ENCODE measurements around the gene PAXX.

Gene PAXX

GRCh38 chr9:137016436-137016835, 24.2 kb downstream of the PAXX start:
- no peak for TF ChIP-seq REST (IDR thresholded peaks at IDR 0.05; ENCODE audit: insufficient replicate concordance, low read depth)
- TF ChIP-seq CTCF (IDR thresholded peaks at IDR 0.05; ENCODE audit: insufficient read depth, low read length): no peak
- TF ChIP-seq GABPA (IDR thresholded peaks at IDR 0.05; ENCODE audit: low read depth): no peak
- TF ChIP-seq POLR2AphosphoS5 (IDR thresholded peaks at IDR 0.05; ENCODE audit: low read depth): no peak
- TF ChIP-seq SPI1 (IDR thresholded peaks at IDR 0.05; ENCODE audit: borderline replicate concordance, low read depth): no peak
- H3K27me3 ChIP-seq (ENCODE audit: insufficient read depth, poor library complexity, severe bottlenecking): no peaks in the 10 kb centered on the region
- H3K4me3 ChIP-seq (replicated peaks; ENCODE audit: insufficient read depth, low read length): no peak overlapping the region
- DNase-seq (ENCODE audit: low read depth in 1 of 2, low spot score in 1 of 2): no peak
- H3K27ac ChIP-seq (replicated peaks): no peak overlapping the region

GRCh38 chr9:137017071-137017470, 24.8 kb downstream of the PAXX start:
- Histone ChIP-seq H3K27me3 (ENCODE audit: insufficient read depth, poor library complexity, severe bottlenecking) (no peaks in the 10 kb centered on the region), H3K4me3 (replicated peaks; ENCODE audit: insufficient read depth, low read length) (no peak overlapping the region), H3K27ac (replicated peaks) (no peak overlapping the region)
- TF ChIP-seq POLR2AphosphoS5 (IDR thresholded peaks at IDR 0.05; ENCODE audit: low read depth): no peak
- TF ChIP-seq CTCF (IDR thresholded peaks at IDR 0.05; ENCODE audit: insufficient read depth, low read length): no peak
- TF ChIP-seq GABPA (IDR thresholded peaks at IDR 0.05; ENCODE audit: low read depth): no peak
- no peak for TF ChIP-seq REST (IDR thresholded peaks at IDR 0.05; ENCODE audit: insufficient replicate concordance, low read depth)
- no peak for TF ChIP-seq SPI1 (IDR thresholded peaks at IDR 0.05; ENCODE audit: borderline replicate concordance, low read depth)
- no peak for DNase-seq (ENCODE audit: low read depth in 1 of 2, low spot score in 1 of 2)

- Histone ChIP-seq H3K27me3 (ENCODE audit: insufficient read depth, poor library complexity, severe bottlenecking) (no peaks in the 10 kb centered on the region), H3K4me3 (replicated peaks; ENCODE audit: insufficient read depth, low read length) (no peak overlapping the region), H3K27ac (replicated peaks) (peak overlapping the region; percentile 46)
- TF ChIP-seq GABPA (IDR thresholded peaks at IDR 0.05; ENCODE audit: low read depth) (no peak), POLR2AphosphoS5 (IDR thresholded peaks at IDR 0.05; ENCODE audit: low read depth) (no peak), REST (IDR thresholded peaks at IDR 0.05; ENCODE audit: insufficient replicate concordance, low read depth) (no peak), CTCF (IDR thresholded peaks at IDR 0.05; ENCODE audit: insufficient read depth, low read length) (no peak), SPI1 (IDR thresholded peaks at IDR 0.05; ENCODE audit: borderline replicate concordance, low read depth) (no peak)
- DNase-seq (ENCODE audit: low read depth in 1 of 2, low spot score in 1 of 2): peak; percentile 46 to 70
These were observed 25.7 kb downstream of the PAXX start for GRCh38 chr9:137017791-137018497.

All from HL-60 (cell line).